SIG-M5 (cell line): Measurements from ENCODE around the gene DGKE.
A peak's percentile ranks its signal among the peaks of the same experiment; 100 is the strongest.

Experiments used
- DNase-seq: peaks from one replicate; lab custom pipeline; 2025; lab: John Stamatoyannopoulos, UW

Gene DGKE

GRCh38 chr17:56914581-56915273 is 80.8 kb downstream of the DGKE start:
- DNase-seq: no peak

GRCh38 chr17:56917559-56918296 is 83.8 kb downstream of the DGKE start:
- no peak for DNase-seq

- peak; percentile 94 for DNase-seq
These were observed 85.0 kb downstream of the DGKE start for GRCh38 chr17:56918916-56919315.
